HG03139 (cell line): Measurements from ENCODE around the gene RBSN.
A peak's percentile ranks its signal among the peaks of the same experiment; 100 is the strongest.

Experiments
- ATAC-seq: cut with Tn5 transposase; IDR thresholded peaks from one replicate; pipeline ENCODE4 v1.9.1; 2021; ENCODE audit not compliant: unreplicated experiment

Gene RBSN

GRCh38 chr3:15099364-15100098 lies 583 bp upstream of the RBSN start:
- peak; percentile 13 for ATAC-seq

GRCh38 chr3:15097891-15098290 lies 1.1 kb downstream of the RBSN start:
- ATAC-seq: no peak

- ATAC-seq: no peak
Observed at GRCh38 chr3:15096046-15096445, 2.9 kb downstream of the RBSN start.

- no peak for ATAC-seq
Observed at GRCh38 chr3:15094187-15094875, 4.6 kb downstream of the RBSN start.

- ATAC-seq: no peak
Observed at GRCh38 chr3:15092686-15093085, 6.3 kb downstream of the RBSN start.

GRCh38 chr3:15091575-15091974 lies 7.4 kb downstream of the RBSN start:
- ATAC-seq: no peak

- no peak for ATAC-seq
Observed at GRCh38 chr3:15089201-15089600, 9.7 kb downstream of the RBSN start.

GRCh38 chr3:15086699-15087098 lies 12.2 kb downstream of the RBSN start:
- ATAC-seq: no peak

- no peak for ATAC-seq
Observed at GRCh38 chr3:15086263-15086662, 12.7 kb downstream of the RBSN start.

GRCh38 chr3:15083252-15083651 lies 15.7 kb downstream of the RBSN start:
- no peak for ATAC-seq

GRCh38 chr3:15081960-15082664 lies 16.8 kb downstream of the RBSN start:
- no peak for ATAC-seq

- ATAC-seq: no peak
Observed at GRCh38 chr3:15079091-15079490, 19.9 kb downstream of the RBSN start.

- no peak for ATAC-seq
Observed at GRCh38 chr3:15074500-15074899, 24.4 kb downstream of the RBSN start.

GRCh38 chr3:15071699-15072098 lies 27.2 kb downstream of the RBSN start:
- no peak for ATAC-seq

- no peak for ATAC-seq
Observed at GRCh38 chr3:15069441-15069840, 29.5 kb downstream of the RBSN start.

- no peak for ATAC-seq
Observed at GRCh38 chr3:15066467-15066866, 32.5 kb downstream of the RBSN start.

GRCh38 chr3:15065550-15066007 lies 33.4 kb downstream of the RBSN start:
- no peak for ATAC-seq

GRCh38 chr3:15064835-15065549 lies 34.0 kb downstream of the RBSN start, which contains the start of gene MRPS25:
Gene MRPS25 (minus strand): TSS chr3:15065315. CDS start chr3:15065194, 121 bp downstream.
- peak; percentile 91 for ATAC-seq

- ATAC-seq: peak; percentile 15
Observed at GRCh38 chr3:15064299-15064834, 34.6 kb downstream of the RBSN start.

GRCh38 chr3:15063656-15064286 lies 35.2 kb downstream of the RBSN start:
- ATAC-seq: no peak
